Measurements from ENCODE around the gene MYO1D. TPM values are rescaled to one million over a fixed set of nuclear protein-coding genes. Genes with fewer than 3 reads are reported as not detected.

Gene MYO1D
- total and polyA plus RNA-seq, 4 donors: 22.0 to 75.8 (median 61.4) TPM

GRCh38 chr17:32658470-32659418, 218.2 kb downstream of the MYO1D start:
- ATAC-seq (ENCODE audit: insufficient read depth, low FRiP score) (no peak), DNase-seq (peak in 2 of 3 donors; percentile 29 to 34)
- Histone ChIP-seq H3K27me3 (ENCODE audit: control insufficient read depth in 3 of 3, insufficient read depth in 3 of 3, low read length in 2 of 3) (no peaks in the 10 kb centered on the region), H3K4me3 (no peak overlapping the region), H3K9me3 (ENCODE audit: control insufficient read depth in 4 of 4, insufficient read depth in 3 of 4, low read length in 3 of 4) (no peaks in the 10 kb centered on the region), H3K36me3 (ENCODE audit: control insufficient read depth in 4 of 4, insufficient read depth in 4 of 4, low read length in 4 of 4) (peaks cover 0 to 4% (median under 1%) of the 10 kb centered on the region in 4 donors), H3K4me1 (ENCODE audit: control insufficient read depth in 5 of 5, insufficient read depth in 5 of 5, low read length in 5 of 5) (peaks cover 0 to 16% (median 6%) of the 10 kb centered on the region in 5 donors), H3K27ac (ENCODE audit: low read depth in 1 of 2, low read length in 1 of 2) (no peak overlapping the region), H3K9ac (ENCODE audit: insufficient read depth in 1 of 2, low read length in 2 of 2) (no peak overlapping the region)
- 73 to 76% methylated on average over 23 of the region's 23 CpGs for WGBS, 2 donors
- TF ChIP-seq CTCF (IDR thresholded peaks at IDR 0.05; ENCODE audit: control extremely low read depth, extremely low read depth): no peak

- ATAC-seq (ENCODE audit: insufficient read depth, low FRiP score) (no peak), DNase-seq (no peak)
- peaks cover 0 to 16% (median 6%) of the 10 kb centered on the region in 5 donors for H3K4me1 ChIP-seq (ENCODE audit: control insufficient read depth in 5 of 5, insufficient read depth in 5 of 5, low read length in 5 of 5)
- no peak overlapping the region for H3K27ac ChIP-seq (ENCODE audit: low read depth in 1 of 2, low read length in 1 of 2)
- no peak for TF ChIP-seq CTCF (IDR thresholded peaks at IDR 0.05; ENCODE audit: control extremely low read depth, extremely low read depth)
- no peak overlapping the region for H3K4me3 ChIP-seq
- no peaks in the 10 kb centered on the region for H3K9me3 ChIP-seq (ENCODE audit: control insufficient read depth in 4 of 4, insufficient read depth in 3 of 4, low read length in 3 of 4)
- H3K9ac ChIP-seq (ENCODE audit: insufficient read depth in 1 of 2, low read length in 2 of 2): no peak overlapping the region
- H3K36me3 ChIP-seq (ENCODE audit: control insufficient read depth in 4 of 4, insufficient read depth in 4 of 4, low read length in 4 of 4): peaks cover 0 to 10% (median 4%) of the 10 kb centered on the region in 4 donors
- no peaks in the 10 kb centered on the region for H3K27me3 ChIP-seq (ENCODE audit: control insufficient read depth in 3 of 3, insufficient read depth in 3 of 3, low read length in 2 of 3)
- WGBS, 2 donors: 72 to 82% methylated on average over 1 of the region's 1 CpG
These were observed 220.0 kb downstream of the MYO1D start for GRCh38 chr17:32656886-32657285.

- 61 to 76% methylated on average over 3 of the region's 3 CpGs for WGBS, 2 donors
- Histone ChIP-seq H3K9me3 (ENCODE audit: control insufficient read depth in 4 of 4, insufficient read depth in 3 of 4, low read length in 3 of 4) (peaks cover 0 to 4% (median 0%) of the 10 kb centered on the region in 4 donors), H3K4me3 (no peak overlapping the region), H3K36me3 (ENCODE audit: control insufficient read depth in 4 of 4, insufficient read depth in 4 of 4, low read length in 4 of 4) (peaks cover 2 to 14% (median 7%) of the 10 kb centered on the region in 4 donors), H3K9ac (ENCODE audit: insufficient read depth in 1 of 2, low read length in 2 of 2) (no peak overlapping the region), H3K27ac (ENCODE audit: low read depth in 1 of 2, low read length in 1 of 2) (no peak overlapping the region), H3K27me3 (ENCODE audit: control insufficient read depth in 3 of 3, insufficient read depth in 3 of 3, low read length in 2 of 3) (no peaks in the 10 kb centered on the region), H3K4me1 (ENCODE audit: control insufficient read depth in 5 of 5, insufficient read depth in 5 of 5, low read length in 5 of 5) (peaks cover 0 to 16% (median 6%) of the 10 kb centered on the region in 5 donors)
- no peak for TF ChIP-seq CTCF (IDR thresholded peaks at IDR 0.05; ENCODE audit: control extremely low read depth, extremely low read depth)
- DNase-seq (no peak), ATAC-seq (ENCODE audit: insufficient read depth, low FRiP score) (no peak)
These were observed 222.6 kb downstream of the MYO1D start for GRCh38 chr17:32654324-32654723.
